HepG2 (cell line): ENCODE results near the gene KANK3. TPM values are rescaled to one million over a fixed set of nuclear protein-coding genes. Genes with fewer than 3 reads are reported as not detected.

Experiments used
- GFI1 ChIP-seq: sonication (generic); formaldehyde crosslinking; IDR thresholded peaks from 2 replicates; pipeline ENCODE4 v1.5.0; 2020; ENCODE audit warnings: missing genetic modification reagents, mild to moderate bottlenecking, borderline replicate concordance
- HMG20B ChIP-seq: conservative IDR thresholded peaks from 2 replicates; pipeline ENCODE4 v1.6.1; 2016; ENCODE audit warnings: missing genetic modification reagents, missing compliant biosample characterization
- RBM22 ChIP-seq: fragments of 200-400 bp; formaldehyde crosslinking; optimal IDR thresholded peaks from 2 replicates; pipeline ENCODE3; 2017; ENCODE audit warnings: mild to moderate bottlenecking, low read length, moderate library complexity
- SALL1 ChIP-seq: sonication (generic); formaldehyde crosslinking; IDR thresholded peaks from 2 replicates; pipeline ENCODE4 v1.8.0; 2022; ENCODE audit warnings: mild to moderate bottlenecking, missing genetic modification reagents
- SMAD1 ChIP-seq: sonication (generic); formaldehyde crosslinking; IDR thresholded peaks from 2 replicates; pipeline ENCODE4 v1.4.0; 2020; ENCODE audit warnings: missing genetic modification reagents, low read depth, mild to moderate bottlenecking, borderline replicate concordance
- STAT6 ChIP-seq: sonication (generic); formaldehyde crosslinking; IDR thresholded peaks from 2 replicates; pipeline ENCODE4 v1.4.0; 2020; ENCODE audit warnings: missing genetic modification reagents, mild to moderate bottlenecking, borderline replicate concordance
- TBL1XR1 ChIP-seq: fragments of 150-350 bp; IDR thresholded peaks from 2 replicates; pipeline ENCODE4 v1.6.1; 2014; ENCODE audit warnings: borderline replicate concordance, low read length; ENCODE audit not compliant: partially characterized antibody
- TGIF2 ChIP-seq: IDR thresholded peaks from 2 replicates; pipeline ENCODE4 v1.6.1; 2016; ENCODE audit warnings: control low read depth, missing compliant biosample characterization
- ZNF256 ChIP-seq: sonication (generic); formaldehyde crosslinking; conservative IDR thresholded peaks from 2 replicates; pipeline ENCODE4 v1.4.0; 2020; ENCODE audit warnings: missing genetic modification reagents
- ZNF407 ChIP-seq: sonication (generic); formaldehyde crosslinking; IDR thresholded peaks from one replicate; pipeline ENCODE4 v1.5.1; 2020; ENCODE audit warnings: mild to moderate bottlenecking, missing genetic modification reagents; ENCODE audit errors: not compliant biosample characterization
- ZNF44 ChIP-seq: sonication (generic); formaldehyde crosslinking; IDR thresholded peaks from 2 replicates; pipeline ENCODE4 v1.5.1; 2020; ENCODE audit warnings: mild to moderate bottlenecking, missing genetic modification reagents
- ZNF576 ChIP-seq: sonication (generic); formaldehyde crosslinking; IDR thresholded peaks from 2 replicates; pipeline ENCODE4 v1.4.0; 2020; ENCODE audit warnings: mild to moderate bottlenecking, missing genetic modification reagents
- ZNF710 ChIP-seq: sonication (generic); formaldehyde crosslinking; IDR thresholded peaks from 2 replicates; pipeline ENCODE4 v1.5.0; 2020; ENCODE audit warnings: mild to moderate bottlenecking, missing genetic modification reagents, borderline replicate concordance
- polyA plus RNA-seq, 8 experiments: library from polyadenylated mRNA; depleted of rRNA in 3 of 8; stranded (reverse) in 7 of 8; unstranded in 1 of 8; fragments of >200 nt; fragmentation: Illumina TruSeq in 4 of 8; extraction: Trizol in 4 of 8; gene quantifications; 2 replicates each; pipeline versions ENCODE4 v1.2.1 to v1.2.3, GENCODE V29; 2011 to 2016; ENCODE audit warnings: low read depth in 4 of 8, missing spikeins in 1 of 8, mixed read lengths in 1 of 8; ENCODE audit not compliant: insufficient read depth in 1 of 8
- total RNA-seq, 5 experiments: library from RNA; depleted of rRNA; stranded (reverse); fragments of >200 nt; fragmentation: Illumina TruSeq; extraction: Trizol; gene quantifications; 2 replicates each; pipeline ENCODE4 v1.2.3, GENCODE V29; 2016; ENCODE audit warnings: low read depth in 1 of 5

The KANK3 gene
- total and polyA plus RNA-seq, 2 of the 13 experiments (the other 11 are each of a cell fraction or from before 2014, with no cell fraction given): 0.15 to 0.20 TPM

- TF ChIP-seq ZNF576 (CRISPR knock-in tag) (no peak), TGIF2 (CRISPR knock-in tag) (no peak), RBM22 (no peak), SALL1 (CRISPR knock-in tag) (0 out of 2 replicates have a peak, but pooled peaks have one; percentile 32), ZNF710 (CRISPR knock-in tag) (peak; percentile 41; the same call in 1 of the 2 replicates), SMAD1 (CRISPR knock-in tag) (0 out of 2 replicates have a peak, but pooled peaks have one; percentile 58), GFI1 (CRISPR knock-in tag) (no peak), ZNF256 (no peak), HMG20B (CRISPR knock-in tag) (no peak), TBL1XR1 (no peak), STAT6 (CRISPR knock-in tag) (no peak), ZNF44 (CRISPR knock-in tag) (0 out of 2 replicates have a peak, but pooled peaks have one; percentile 59), ZNF407 (CRISPR knock-in tag) (no peak)
Observed at GRCh38 chr19:8371011-8371804, 28.1 kb upstream of the KANK3 start (continued).
